Activated CD4-positive, alpha-beta memory T cell treated with anti-CD3 and anti-CD28 coated beads, Interleukin-2, amount 10 ng/mL, durations not matched to agents 7 days and 5 days (primary cell): ENCODE measurements around the gene TOR1AIP2. TPM values are rescaled to one million over a fixed set of nuclear protein-coding genes. Genes with fewer than 3 reads are reported as not detected.

Experiments
- CTCF ChIA-PET: fragments of 350-600 bp; sonication (Branson Sonifier 250); formaldehyde crosslinking; loops from one replicate; lab custom pipeline; 2021; ENCODE audit warnings: antibody characterized with exemption, inconsistent platforms; lab: Charles Lee
- POLR2A ChIA-PET: fragments of 350-600 bp; sonication (Branson Sonifier 250); formaldehyde crosslinking; loops from one replicate; lab custom pipeline; 2021; ENCODE audit warnings: antibody characterized with exemption; lab: Charles Lee
- DNase-seq: peaks from one replicate; pipeline ENCODE4 v3.0.0-alpha.2; 2020
- H3K27ac Mint-ChIP-seq: one replicate; pipeline ENCODE4 v1.8.0; 2021; ENCODE audit warnings: mild to moderate bottlenecking, mixed read lengths
- H3K27me3 Mint-ChIP-seq: one replicate; pipeline ENCODE4 v1.8.0; 2021; ENCODE audit warnings: mixed read lengths
- H3K36me3 Mint-ChIP-seq: one replicate; pipeline ENCODE4 v1.8.0; 2021; ENCODE audit warnings: low read depth, mixed read lengths
- H3K4me1 Mint-ChIP-seq: one replicate; pipeline ENCODE4 v1.8.0; 2021; ENCODE audit warnings: mixed read lengths
- H3K4me3 Mint-ChIP-seq: one replicate; pipeline ENCODE4 v1.8.0; 2021; ENCODE audit warnings: mild to moderate bottlenecking, mixed read lengths
- H3K9me3 Mint-ChIP-seq: one replicate; pipeline ENCODE4 v1.8.0; 2021; ENCODE audit warnings: mixed read lengths
- total RNA-seq, 2 experiments: library from RNA; stranded (reverse); gene quantifications; one replicate each; pipeline ENCODE4 v1.2.3, GENCODE V29; 2021

The TOR1AIP2 gene
- total RNA-seq, 2 experiments from 2014 or later: 44.5 to 45.7 TPM

- Mint-ChIP-seq H3K4me3 (no peak overlapping the region), H3K4me1 (no peaks in the 10 kb centered on the region), H3K36me3 (no peaks in the 10 kb centered on the region), H3K9me3 (no peaks in the 10 kb centered on the region), H3K27ac (no peak overlapping the region), H3K27me3 (peaks cover 2% of the 10 kb centered on the region)
- CTCF ChIA-PET: interaction anchor here (0.8 to 3.1 kb wide), 3 partner anchors 11 to 381 kb away, joined by 3 to 20 read pairs (median 6); no protein-coding TSS in a partner anchor
- no peak for DNase-seq
- POLR2A ChIA-PET: no interaction called here
Measured at GRCh38 chr1:179798213-179798863, 79.3 kb downstream of the TOR1AIP2 start.

- Mint-ChIP-seq H3K9me3 (no peaks in the 10 kb centered on the region), H3K36me3 (no peaks in the 10 kb centered on the region), H3K4me1 (no peaks in the 10 kb centered on the region), H3K27ac (no peak overlapping the region), H3K4me3 (no peak overlapping the region), H3K27me3 (no peaks in the 10 kb centered on the region)
- POLR2A ChIA-PET: no interaction called here
- CTCF ChIA-PET: no interaction called here
- DNase-seq: no peak
Measured at GRCh38 chr1:179794669-179795068, 82.9 kb downstream of the TOR1AIP2 start.

- Mint-ChIP-seq H3K27me3 (no peaks in the 10 kb centered on the region), H3K36me3 (no peaks in the 10 kb centered on the region), H3K4me3 (no peak overlapping the region), H3K27ac (no peak overlapping the region), H3K4me1 (no peaks in the 10 kb centered on the region), H3K9me3 (no peaks in the 10 kb centered on the region)
- POLR2A ChIA-PET: no interaction called here
- CTCF ChIA-PET: interaction anchor here (3.9 kb wide), 1 partner anchor 15 kb away, joined by 15 read pairs; no protein-coding TSS in a partner anchor
- DNase-seq: no peak
Measured at GRCh38 chr1:179794146-179794545, 83.5 kb downstream of the TOR1AIP2 start.

GRCh38 chr1:179793281-179793680 is 84.3 kb downstream of the TOR1AIP2 start:
- Mint-ChIP-seq H3K4me1 (no peaks in the 10 kb centered on the region), H3K36me3 (no peaks in the 10 kb centered on the region), H3K4me3 (no peak overlapping the region), H3K27ac (no peak overlapping the region), H3K27me3 (peaks cover under 1% of the 10 kb centered on the region), H3K9me3 (no peaks in the 10 kb centered on the region)
- ChIA-PET CTCF (interaction anchor here (3.9 kb wide), 1 partner anchor 16 kb away, joined by 15 read pairs; no protein-coding TSS in a partner anchor), POLR2A (no interaction called here)
- DNase-seq: no peak

Other genes starting within 250 kb of the TOR1AIP2 start
- gene FAM163A, start 134.5 kb downstream of the TOR1AIP2 start, total RNA-seq: not detected
- 10 to 100 TPM; 84.8 to 88.5 TPM for gene TOR1AIP1, start 4.5 kb upstream of the TOR1AIP2 start, total RNA-seq
- gene CEP350, start 77.0 kb upstream of the TOR1AIP2 start, total RNA-seq: 10 to 100 TPM; 52.6 to 57.0 TPM